Measurements from ENCODE around the gene PGAP3.
A peak's percentile ranks its signal among the peaks of the same experiment; 100 is the strongest.

PGAP3 gene

GRCh38 chr17:39640591-39641031 is 47.2 kb downstream of the PGAP3 start:
- Histone ChIP-seq H3K4me1 (ENCODE audit: control insufficient read depth, insufficient read depth, low read depth, low read length) (peaks cover 57% of the 10 kb centered on the region), H3K9ac (ENCODE audit: low read length) (no peak overlapping the region), H2BK5ac (ENCODE audit: low read depth, low read length, poor library complexity, severe bottlenecking) (no peak overlapping the region), H3K9me3 (ENCODE audit: control insufficient read depth, low read length) (no peaks in the 10 kb centered on the region), H4K91ac (ENCODE audit: low read length) (no peak overlapping the region), H2BK12ac (ENCODE audit: low read length in 2 of 2) (no peak overlapping the region), H3K4me3 (ENCODE audit: insufficient read depth in 1 of 2, low read depth in 1 of 2, low read length in 2 of 2) (no peak overlapping the region), H3K79me1 (replicated peaks; ENCODE audit: low read length, poor library complexity, severe bottlenecking) (peaks cover 36% of the 10 kb centered on the region), H3K4ac (ENCODE audit: low read depth in 1 of 2, low read length in 2 of 2) (peak overlapping the region in 1 of 2 experiments; percentile 44), H2AK5ac (ENCODE audit: low read length, severe bottlenecking) (peak overlapping the region; percentile 24), H3K27ac (ENCODE audit: low read length, poor library complexity, severe bottlenecking) (no peak overlapping the region), H3K18ac (ENCODE audit: low read depth in 1 of 2, low read length in 2 of 2) (peak overlapping the region in 1 of 2 experiments; percentile 48), H4K8ac (ENCODE audit: low read length) (no peak overlapping the region), H3K23ac (ENCODE audit: low read length in 2 of 2) (no peak overlapping the region), H3K27me3 (ENCODE audit: control insufficient read depth in 1 of 2, insufficient read depth in 1 of 2, low read length in 2 of 2) (no peaks in the 10 kb centered on the region), H3K36me3 (ENCODE audit: control insufficient read depth in 1 of 2, insufficient read depth in 2 of 2, low read depth in 1 of 2, low read length in 2 of 2) (peaks cover 0 to 7% of the 10 kb centered on the region in 2 experiments), H2AFZ (ENCODE audit: low read depth, low read length) (no peak overlapping the region), H2BK15ac (ENCODE audit: low read depth, poor library complexity, severe bottlenecking) (no peak overlapping the region), H3K14ac (ENCODE audit: low read length in 2 of 2) (peak overlapping the region in 1 of 2 experiments; percentile 51), H3K4me2 (ENCODE audit: low read length, poor library complexity, severe bottlenecking) (no peak overlapping the region), H2BK120ac (ENCODE audit: low read depth, low read length) (no peak overlapping the region)
- WGBS = 59% methylated on average over 4 of the region's 4 CpGs
- DNase-seq = peak; percentile 55

GRCh38 chr17:39639566-39640458 is 48.0 kb downstream of the PGAP3 start:
- 87% methylated on average over 11 of the region's 11 CpGs for WGBS

GRCh38 chr17:39639043-39639442 is 48.8 kb downstream of the PGAP3 start:
- H3K4ac ChIP-seq (ENCODE audit: low read depth in 1 of 2, low read length in 2 of 2) = no peak overlapping the region
- no peak overlapping the region for H3K4me2 ChIP-seq (ENCODE audit: low read length, poor library complexity, severe bottlenecking)
- peaks cover 0 to 7% of the 10 kb centered on the region in 2 experiments for H3K36me3 ChIP-seq (ENCODE audit: control insufficient read depth in 1 of 2, insufficient read depth in 2 of 2, low read depth in 1 of 2, low read length in 2 of 2)
- no peak overlapping the region for H3K14ac ChIP-seq (ENCODE audit: low read length in 2 of 2)
- no peak overlapping the region for H3K4me3 ChIP-seq (ENCODE audit: insufficient read depth in 1 of 2, low read depth in 1 of 2, low read length in 2 of 2)
- no peak overlapping the region for H2BK5ac ChIP-seq (ENCODE audit: low read depth, low read length, poor library complexity, severe bottlenecking)
- no peak overlapping the region for H3K18ac ChIP-seq (ENCODE audit: low read depth in 1 of 2, low read length in 2 of 2)
- H3K4me1 ChIP-seq (ENCODE audit: control insufficient read depth, insufficient read depth, low read depth, low read length) = peaks cover 51% of the 10 kb centered on the region
- no peak overlapping the region for H2BK12ac ChIP-seq (ENCODE audit: low read length in 2 of 2)
- no peak overlapping the region for H3K27ac ChIP-seq (ENCODE audit: low read length, poor library complexity, severe bottlenecking)
- no peaks in the 10 kb centered on the region for H3K9me3 ChIP-seq (ENCODE audit: control insufficient read depth, low read length)
- H2AK5ac ChIP-seq (ENCODE audit: low read length, severe bottlenecking) = peak overlapping the region; percentile 30
- H3K79me1 ChIP-seq (replicated peaks; ENCODE audit: low read length, poor library complexity, severe bottlenecking) = peaks cover 29% of the 10 kb centered on the region
- no peak overlapping the region for H4K91ac ChIP-seq (ENCODE audit: low read length)
- H2BK15ac ChIP-seq (ENCODE audit: low read depth, poor library complexity, severe bottlenecking) = no peak overlapping the region
- DNase-seq = no peak
- no peak overlapping the region for H2AFZ ChIP-seq (ENCODE audit: low read depth, low read length)
- 98% methylated on average over 1 of the region's 2 CpGs for WGBS
- no peak overlapping the region for H3K23ac ChIP-seq (ENCODE audit: low read length in 2 of 2)
- H3K27me3 ChIP-seq (ENCODE audit: control insufficient read depth in 1 of 2, insufficient read depth in 1 of 2, low read length in 2 of 2) = no peaks in the 10 kb centered on the region
- no peak overlapping the region for H4K8ac ChIP-seq (ENCODE audit: low read length)
- H2BK120ac ChIP-seq (ENCODE audit: low read depth, low read length) = no peak overlapping the region
- H3K9ac ChIP-seq (ENCODE audit: low read length) = no peak overlapping the region

More at GRCh38 chr17:39639566-39640458, 48.0 kb downstream of the PGAP3 start:
- Histone ChIP-seq H3K27me3 (ENCODE audit: control insufficient read depth in 1 of 2, insufficient read depth in 1 of 2, low read length in 2 of 2) (no peaks in the 10 kb centered on the region), H2AFZ (ENCODE audit: low read depth, low read length) (no peak overlapping the region), H2BK15ac (ENCODE audit: low read depth, poor library complexity, severe bottlenecking) (no peak overlapping the region), H3K4ac (ENCODE audit: low read depth in 1 of 2, low read length in 2 of 2) (no peak overlapping the region), H4K8ac (ENCODE audit: low read length) (no peak overlapping the region), H2BK120ac (ENCODE audit: low read depth, low read length) (no peak overlapping the region), H3K9me3 (ENCODE audit: control insufficient read depth, low read length) (no peaks in the 10 kb centered on the region), H3K18ac (ENCODE audit: low read depth in 1 of 2, low read length in 2 of 2) (no peak overlapping the region), H2AK5ac (ENCODE audit: low read length, severe bottlenecking) (peak overlapping the region; percentile 30), H3K4me3 (ENCODE audit: insufficient read depth in 1 of 2, low read depth in 1 of 2, low read length in 2 of 2) (no peak overlapping the region), H3K27ac (ENCODE audit: low read length, poor library complexity, severe bottlenecking) (no peak overlapping the region), H3K23ac (ENCODE audit: low read length in 2 of 2) (no peak overlapping the region), H3K79me1 (replicated peaks; ENCODE audit: low read length, poor library complexity, severe bottlenecking) (peaks cover 32% of the 10 kb centered on the region), H3K4me2 (ENCODE audit: low read length, poor library complexity, severe bottlenecking) (no peak overlapping the region), H4K91ac (ENCODE audit: low read length) (no peak overlapping the region), H3K4me1 (ENCODE audit: control insufficient read depth, insufficient read depth, low read depth, low read length) (peaks cover 54% of the 10 kb centered on the region), H3K14ac (ENCODE audit: low read length in 2 of 2) (no peak overlapping the region), H2BK5ac (ENCODE audit: low read depth, low read length, poor library complexity, severe bottlenecking) (no peak overlapping the region), H3K9ac (ENCODE audit: low read length) (no peak overlapping the region), H2BK12ac (ENCODE audit: low read length in 2 of 2) (no peak overlapping the region), H3K36me3 (ENCODE audit: control insufficient read depth in 1 of 2, insufficient read depth in 2 of 2, low read depth in 1 of 2, low read length in 2 of 2) (peaks cover 0 to 7% of the 10 kb centered on the region in 2 experiments)
- DNase-seq = peak; percentile 48

DNA sequence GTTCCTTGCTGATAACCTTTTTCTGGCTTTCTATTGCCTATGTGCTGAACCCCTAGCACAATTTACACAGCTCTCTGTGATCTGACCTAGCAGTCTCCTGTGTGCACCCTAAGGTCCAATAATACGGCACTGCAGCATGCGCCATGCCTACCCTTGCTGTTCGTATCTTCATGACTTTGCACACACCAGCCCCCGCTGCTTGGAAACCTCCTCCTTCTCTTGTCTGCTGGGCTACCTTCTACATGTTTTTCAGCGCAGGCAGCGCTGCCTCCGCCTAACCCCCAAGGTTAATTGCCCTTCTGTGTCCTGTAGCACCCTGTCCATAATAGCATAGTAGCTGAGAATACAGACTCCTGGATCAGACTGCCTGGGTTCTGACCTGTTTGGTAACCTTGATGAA is 49.5 kb downstream of the PGAP3 start:
- Histone ChIP-seq H3K23ac (ENCODE audit: low read length in 2 of 2) (no peak overlapping the region), H3K4me3 (ENCODE audit: insufficient read depth in 1 of 2, low read depth in 1 of 2, low read length in 2 of 2) (peak overlapping the region; percentile 14 to 98), H2BK5ac (ENCODE audit: low read depth, low read length, poor library complexity, severe bottlenecking) (no peak overlapping the region), H3K4ac (ENCODE audit: low read depth in 1 of 2, low read length in 2 of 2) (no peak overlapping the region), H3K14ac (ENCODE audit: low read length in 2 of 2) (no peak overlapping the region), H4K91ac (ENCODE audit: low read length) (no peak overlapping the region), H2BK120ac (ENCODE audit: low read depth, low read length) (no peak overlapping the region), H3K18ac (ENCODE audit: low read depth in 1 of 2, low read length in 2 of 2) (peak overlapping the region in 1 of 2 experiments; percentile 13), H3K9me3 (ENCODE audit: control insufficient read depth, low read length) (no peaks in the 10 kb centered on the region), H3K27ac (ENCODE audit: low read length, poor library complexity, severe bottlenecking) (no peak overlapping the region), H3K9ac (ENCODE audit: low read length) (peak overlapping the region; percentile 93), H2AK5ac (ENCODE audit: low read length, severe bottlenecking) (peak overlapping the region; percentile 33), H3K27me3 (ENCODE audit: control insufficient read depth in 1 of 2, insufficient read depth in 1 of 2, low read length in 2 of 2) (no peaks in the 10 kb centered on the region), H3K79me1 (replicated peaks; ENCODE audit: low read length, poor library complexity, severe bottlenecking) (peaks cover 27% of the 10 kb centered on the region), H2AFZ (ENCODE audit: low read depth, low read length) (no peak overlapping the region), H2BK12ac (ENCODE audit: low read length in 2 of 2) (no peak overlapping the region), H2BK15ac (ENCODE audit: low read depth, poor library complexity, severe bottlenecking) (no peak overlapping the region), H3K4me1 (ENCODE audit: control insufficient read depth, insufficient read depth, low read depth, low read length) (peaks cover 45% of the 10 kb centered on the region), H3K4me2 (ENCODE audit: low read length, poor library complexity, severe bottlenecking) (peak overlapping the region; percentile 91), H3K36me3 (ENCODE audit: control insufficient read depth in 1 of 2, insufficient read depth in 2 of 2, low read depth in 1 of 2, low read length in 2 of 2) (peaks cover 0 to 7% of the 10 kb centered on the region in 2 experiments), H4K8ac (ENCODE audit: low read length) (peak overlapping the region; percentile 43)
- no peak for DNase-seq
- WGBS = 94% methylated on average over 7 of the region's 7 CpGs

All from mesenchymal stem cell (in vitro differentiated cells and primary cell).